K562 (cell line): ENCODE results near the gene DGKA. TPM values are rescaled to one million over a fixed set of nuclear protein-coding genes. Genes with fewer than 3 reads are reported as not detected.

ENCODE experiments used
- GATAD2B ChIP-seq: fragments of 450-650 bp; IDR thresholded peaks from 2 replicates; pipeline ENCODE4 v1.6.1; 2017; ENCODE audit warnings: mild to moderate bottlenecking, borderline replicate concordance
- GTF3C2 ChIP-seq: IDR thresholded peaks from 3 replicates; pipeline ENCODE4 v1.6.1; 2011; ENCODE audit warnings: borderline replicate concordance, mild to moderate bottlenecking, moderate library complexity; ENCODE audit not compliant: insufficient read length; ENCODE audit errors: extremely low read depth
- POLR2G ChIP-seq: fragments of 200-400 bp; formaldehyde crosslinking; IDR thresholded peaks from 2 replicates; pipeline ENCODE4 v1.6.1; 2017; ENCODE audit warnings: low read depth, mild to moderate bottlenecking, antibody characterized with exemption, low read length, moderate library complexity
- PRDM10 ChIP-seq: fragments of 450-650 bp; IDR thresholded peaks from 2 replicates; pipeline ENCODE4 v1.6.1; 2018; ENCODE audit not compliant: partially characterized antibody
- RBM25 ChIP-seq: fragments of 200-400 bp; formaldehyde crosslinking; IDR thresholded peaks from 2 replicates; pipeline ENCODE4 v1.6.1; 2018; ENCODE audit warnings: low read length, low read depth, moderate library complexity; ENCODE audit not compliant: severe bottlenecking
- SIN3A ChIP-seq, 2 experiments: fragments of 150-350 bp in 1 of 2; IDR thresholded peaks; 2 replicates each; pipeline ENCODE4 v1.6.1; 2011 to 2016; ENCODE audit warnings: borderline replicate concordance in 2 of 2, low read depth in 2 of 2, low read length in 2 of 2, mild to moderate bottlenecking in 2 of 2, moderate library complexity in 2 of 2; ENCODE audit not compliant: control insufficient read depth in 1 of 2
- SMAD4 ChIP-seq: fragments of 250-450 bp; sonication (Bioruptor Pico); conservative IDR thresholded peaks from 2 replicates; pipeline ENCODE4 v1.8.0; 2021; ENCODE audit warnings: inconsistent platforms, mild to moderate bottlenecking, moderate library complexity
- TCF15 ChIP-seq: fragments of 250-450 bp; sonication (Bioruptor Pico); IDR thresholded peaks from 2 replicates; pipeline ENCODE4 v1.8.0; 2022; ENCODE audit warnings: moderate library complexity, mild to moderate bottlenecking, inconsistent platforms
- ZBTB7A ChIP-seq: IDR thresholded peaks from 2 replicates; pipeline ENCODE4 v1.6.1; 2011; ENCODE audit warnings: low read depth, mild to moderate bottlenecking, low read length, moderate library complexity, borderline replicate concordance; ENCODE audit not compliant: control insufficient read depth
- ZC3H4 ChIP-seq: sonication (generic); formaldehyde crosslinking; IDR thresholded peaks from 2 replicates; pipeline ENCODE4 v1.9.0; 2021; ENCODE audit warnings: missing genetic modification reagents, borderline replicate concordance
- ZKSCAN1 ChIP-seq: fragments of 150-350 bp; IDR thresholded peaks from 2 replicates; pipeline ENCODE4 v1.6.1; 2016; ENCODE audit warnings: low read depth, low read length
- ZMIZ1 ChIP-seq, 2 experiments: fragments of 150-350 bp in 1 of 2; IDR thresholded peaks; 2 replicates each; pipeline ENCODE4 v1.6.1; 2012 to 2016; ENCODE audit warnings: low read depth in 2 of 2, low read length in 2 of 2, mild to moderate bottlenecking in 1 of 2, moderate library complexity in 1 of 2
- ZNF696 ChIP-seq: fragments of 250-450 bp; sonication (Bioruptor Pico); conservative IDR thresholded peaks from 2 replicates; pipeline ENCODE4 v1.4.0; 2020; ENCODE audit warnings: mild to moderate bottlenecking, moderate library complexity
- polyA plus RNA-seq, 8 experiments: library from polyadenylated mRNA; depleted of rRNA in 4 of 8; stranded (reverse) in 5 of 8; unstranded in 3 of 8; fragments of >200 nt; fragmentation: Nextera tagmentation in 2 of 8; fragmentation: Illumina TruSeq in 1 of 8; extraction: Ambion mirVana in 2 of 8; extraction: Trizol in 1 of 8; gene quantifications; 2 replicates each; pipeline versions ENCODE4 v1.2.1 to v1.2.3, GENCODE V29; 2011 to 2014; ENCODE audit warnings: inconsistent platforms in 1 of 8, missing spikeins in 1 of 8
- total RNA-seq, 7 experiments: library from RNA; depleted of rRNA in 6 of 7; stranded (reverse); fragments of >200 nt in 6 of 7; fragmentation: Illumina TruSeq in 2 of 7; extraction: Trizol in 2 of 7; gene quantifications; 2 replicates each; pipeline versions ENCODE4 v1.2.1 to v1.2.3, GENCODE V29; 2011 to 2021; ENCODE audit warnings: low replicate concordance in 1 of 7

DGKA gene
- total and polyA plus RNA-seq, 9 of the 15 experiments (the other 6 are each of a cell fraction or from before 2014, with no cell fraction given), result 3.4 to 12.4 (median 6.2) TPM

GRCh38 chr12:55973599-55974307 is 42.8 kb downstream of the DGKA start, which contains the start of gene RAB5B (continued):
- TF ChIP-seq RBM25, result peak; percentile 98
- TF ChIP-seq ZMIZ1 (IDR thresholded peaks at IDR 0.05; ENCODE audit: low read depth in 2 of 2, low read length in 2 of 2), result no peak; a peak in 1 of 4 replicates
- TF ChIP-seq ZNF696 (CRISPR knock-in tag), result no peak
- no peak for TF ChIP-seq GTF3C2
- TF ChIP-seq PRDM10, result no peak
- TF ChIP-seq ZKSCAN1, result no peak
- TF ChIP-seq GATAD2B, result no peak
- TF ChIP-seq SIN3A (IDR thresholded peaks at IDR 0.05; ENCODE audit: borderline replicate concordance in 2 of 2, control insufficient read depth in 1 of 2, low read depth in 2 of 2, low read length in 2 of 2), result peak; percentile 96 to 99; a peak in 3 of 4 replicates
- TF ChIP-seq TCF15 (CRISPR knock-in tag), result no peak
- peak; percentile 28; the same call in 1 of the 2 replicates for TF ChIP-seq SMAD4 (CRISPR knock-in tag)
- TF ChIP-seq ZC3H4, result no peak
- TF ChIP-seq POLR2G, result peak; percentile 98
- peak; percentile 60; the same call in 1 of the 2 replicates for TF ChIP-seq ZBTB7A
